GM12891 (cell line): ENCODE results near the gene MYBPC2.

Source experiments
- PAX5 ChIP-seq: IDR thresholded peaks from 2 replicates; pipeline ENCODE4 v1.6.1; 2011; ENCODE audit warnings: low read length, moderate library complexity, mild to moderate bottlenecking; ENCODE audit not compliant: insufficient read depth, severe bottlenecking
- POLR2A ChIP-seq: IDR thresholded peaks from 2 replicates; pipeline ENCODE4 v1.6.1; 2011; ENCODE audit warnings: low read depth, low read length, control low read depth
- POLR2AphosphoS5 ChIP-seq: IDR thresholded peaks from 2 replicates; pipeline ENCODE4 v1.6.1; 2011; ENCODE audit warnings: low read depth, low read length, control low read depth
- POU2F2 ChIP-seq: IDR thresholded peaks from 2 replicates; pipeline ENCODE4 v1.6.1; 2011; ENCODE audit warnings: low read depth, mild to moderate bottlenecking, control low read depth, low read length, moderate library complexity
- SPI1 ChIP-seq: IDR thresholded peaks from 2 replicates; pipeline ENCODE4 v1.6.1; 2011; ENCODE audit warnings: low read depth, low read length, control low read depth
- TAF1 ChIP-seq: IDR thresholded peaks from 2 replicates; pipeline ENCODE4 v1.6.1; 2011; ENCODE audit warnings: low read depth, low read length, control low read depth

GRCh38 chr19:50419580-50420035 lies 13.1 kb upstream of the MYBPC2 start:
- TF ChIP-seq POLR2A (0 out of 2 replicates have a peak, but pooled peaks have one; percentile 17), PAX5 (no peak), POLR2AphosphoS5 (peak; percentile 37; the same call in 1 of the 2 replicates), TAF1 (peak; percentile 11; the same call in 1 of the 2 replicates), POU2F2 (peak; percentile 99), SPI1 (no peak)
